GM06990 (cell line): ENCODE data around the gene PLXNA1.

Experiments
- DNase-seq: peaks from one replicate; pipeline ENCODE4 v3.0.0-alpha.2; 2011; ENCODE audit not compliant: insufficient read length; ENCODE audit errors: extremely low read depth
- H3K27me3 ChIP-seq: replicated peaks from 2 replicates; pipeline ENCODE4 v1.6.0; 2011; ENCODE audit warnings: low read length; ENCODE audit not compliant: control insufficient read depth, insufficient read depth
- H3K36me3 ChIP-seq: 2 replicates; pipeline ENCODE4 v1.5.1; 2011; ENCODE audit warnings: low read length; ENCODE audit not compliant: control insufficient read depth, insufficient read depth
- H3K4me3 ChIP-seq: replicated peaks from 2 replicates; pipeline ENCODE4 v1.5.1; 2011; ENCODE audit warnings: low read depth, mild to moderate bottlenecking, control low read depth, low read length
- TF ChIP-seq, protein P1 (sequence below): IDR thresholded peaks from 2 replicates; pipeline ENCODE4 v1.5.1; 2011; ENCODE audit warnings: low read length, control low read depth, mild to moderate bottlenecking, inconsistent platforms; ENCODE audit not compliant: insufficient read depth, poor library complexity, severe bottlenecking

The PLXNA1 gene

DNA sequence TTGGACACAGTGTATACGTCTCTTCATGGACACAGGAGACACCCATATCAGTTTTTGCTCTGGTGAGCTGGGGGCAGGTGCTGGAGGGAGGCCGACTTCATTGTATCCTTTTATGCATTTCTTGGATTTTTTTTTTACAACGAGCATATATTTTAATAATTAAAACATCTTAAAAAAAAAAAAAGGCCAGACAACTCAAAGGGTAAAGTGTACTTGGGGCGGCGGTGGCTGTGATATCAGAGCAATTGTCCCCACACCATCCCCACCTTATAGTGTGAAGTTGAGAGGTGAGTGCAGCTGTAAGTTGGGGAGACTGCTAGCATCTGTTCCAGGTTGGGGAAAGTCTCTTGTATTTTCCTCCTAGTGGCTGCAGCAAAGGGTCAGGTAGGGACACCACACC lies 12.0 kb upstream of the PLXNA1 start:
- no peaks in the 10 kb centered on the region for H3K36me3 ChIP-seq
- no peak overlapping the region for H3K4me3 ChIP-seq
- no peak for DNase-seq
- TF ChIP-seq, protein P1, sequence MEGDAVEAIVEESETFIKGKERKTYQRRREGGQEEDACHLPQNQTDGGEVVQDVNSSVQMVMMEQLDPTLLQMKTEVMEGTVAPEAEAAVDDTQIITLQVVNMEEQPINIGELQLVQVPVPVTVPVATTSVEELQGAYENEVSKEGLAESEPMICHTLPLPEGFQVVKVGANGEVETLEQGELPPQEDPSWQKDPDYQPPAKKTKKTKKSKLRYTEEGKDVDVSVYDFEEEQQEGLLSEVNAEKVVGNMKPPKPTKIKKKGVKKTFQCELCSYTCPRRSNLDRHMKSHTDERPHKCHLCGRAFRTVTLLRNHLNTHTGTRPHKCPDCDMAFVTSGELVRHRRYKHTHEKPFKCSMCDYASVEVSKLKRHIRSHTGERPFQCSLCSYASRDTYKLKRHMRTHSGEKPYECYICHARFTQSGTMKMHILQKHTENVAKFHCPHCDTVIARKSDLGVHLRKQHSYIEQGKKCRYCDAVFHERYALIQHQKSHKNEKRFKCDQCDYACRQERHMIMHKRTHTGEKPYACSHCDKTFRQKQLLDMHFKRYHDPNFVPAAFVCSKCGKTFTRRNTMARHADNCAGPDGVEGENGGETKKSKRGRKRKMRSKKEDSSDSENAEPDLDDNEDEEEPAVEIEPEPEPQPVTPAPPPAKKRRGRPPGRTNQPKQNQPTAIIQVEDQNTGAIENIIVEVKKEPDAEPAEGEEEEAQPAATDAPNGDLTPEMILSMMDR, result no peak
- no peaks in the 10 kb centered on the region; the same call in 1 of the 2 replicates for H3K27me3 ChIP-seq

DNA sequence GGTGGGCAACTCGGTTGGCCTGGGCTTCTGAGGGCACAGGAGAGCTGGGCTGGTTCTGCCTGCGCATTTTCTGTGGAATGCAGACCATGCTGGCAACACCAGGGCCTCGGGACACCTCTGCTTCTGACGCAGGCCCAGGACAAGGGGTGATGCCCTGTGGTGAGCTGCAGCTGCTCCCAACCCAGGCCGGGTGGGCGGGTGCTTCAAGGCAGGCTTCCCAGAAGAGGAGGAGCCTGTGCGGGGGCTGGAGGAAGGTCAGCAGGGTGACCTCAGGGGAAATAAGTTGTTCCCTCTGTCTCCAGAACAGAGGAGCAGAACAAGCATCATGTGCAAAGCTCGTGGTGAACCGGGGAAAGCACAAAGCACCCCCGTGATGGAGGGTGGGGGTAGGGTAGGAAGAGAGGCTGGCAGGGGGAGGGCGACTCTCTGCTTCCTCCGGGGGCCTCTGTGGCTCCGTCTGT lies 11.0 kb upstream of the PLXNA1 start:
- Histone ChIP-seq H3K36me3 (no peaks in the 10 kb centered on the region), H3K27me3 (no peaks in the 10 kb centered on the region; the same call in 1 of the 2 replicates), H3K4me3 (no peak overlapping the region)
- no peak for DNase-seq
- TF ChIP-seq, protein P1, result no peak

DNA sequence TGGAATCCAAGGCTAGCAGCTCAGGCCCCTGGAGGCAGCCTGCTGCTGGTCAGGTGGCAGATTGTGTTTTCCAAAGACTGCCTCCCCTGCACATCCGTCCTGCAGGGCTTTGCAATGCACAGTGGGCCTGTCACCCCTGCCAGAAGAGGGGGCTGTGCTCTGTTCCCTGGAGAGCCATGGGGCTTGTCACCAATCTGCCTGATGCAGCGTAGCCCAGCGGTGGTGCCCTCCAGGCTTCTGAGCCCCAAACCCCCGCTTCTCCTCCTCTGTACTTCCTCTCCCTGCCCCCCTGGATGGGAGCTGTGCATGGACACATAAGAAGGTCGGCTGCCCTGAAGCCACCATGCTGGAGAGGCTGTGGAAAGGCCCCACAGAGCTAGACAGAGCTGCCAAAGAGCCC lies 10.0 kb upstream of the PLXNA1 start:
- no peaks in the 10 kb centered on the region; the same call in 1 of the 2 replicates for H3K27me3 ChIP-seq
- no peak overlapping the region for H3K4me3 ChIP-seq
- TF ChIP-seq, protein P1, result peak; percentile 15
- H3K36me3 ChIP-seq, result no peaks in the 10 kb centered on the region
- no peak for DNase-seq

DNA sequence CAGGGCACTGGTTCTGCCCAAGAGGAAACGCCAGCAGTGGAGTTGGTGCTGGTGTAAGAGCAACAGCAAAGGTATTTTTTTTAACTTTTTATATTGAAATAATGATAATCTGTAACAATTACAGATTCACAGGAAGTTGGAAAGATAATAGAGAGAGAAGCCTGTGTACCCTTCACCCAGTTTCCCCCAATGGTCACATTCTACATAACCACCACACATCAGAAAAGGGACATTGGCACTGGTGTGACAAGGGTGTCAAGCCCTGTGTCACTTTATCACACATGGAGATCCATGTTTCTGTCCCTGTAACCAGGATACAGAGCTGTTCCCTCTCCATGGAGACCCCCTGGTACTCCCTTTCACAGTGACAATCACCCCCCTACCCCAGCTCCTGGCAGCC lies 9.1 kb upstream of the PLXNA1 start:
- DNase-seq, result no peak
- no peaks in the 10 kb centered on the region; the same call in none of the 2 replicates for H3K27me3 ChIP-seq
- H3K36me3 ChIP-seq, result no peaks in the 10 kb centered on the region
- TF ChIP-seq, protein P1, result no peak
- no peak overlapping the region for H3K4me3 ChIP-seq

DNA sequence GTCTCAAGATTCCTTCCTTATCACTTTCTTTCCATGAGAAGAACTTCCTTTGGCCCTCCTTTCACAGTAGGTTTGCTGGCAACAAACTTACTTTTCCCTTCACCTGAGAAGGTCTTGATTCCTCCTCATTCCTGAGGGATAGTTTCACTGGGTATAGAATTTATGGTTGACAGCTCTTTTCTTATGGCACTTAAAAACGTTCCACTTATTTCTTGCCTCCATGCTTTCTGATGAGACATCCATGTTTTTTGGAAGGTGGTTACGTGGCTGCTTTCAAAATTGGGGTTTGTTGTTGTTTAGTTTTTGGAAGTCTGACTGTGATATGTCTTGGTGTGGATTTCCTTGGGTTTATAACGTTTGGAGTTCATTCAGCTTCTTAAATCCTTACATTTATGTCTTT lies 8.2 kb upstream of the PLXNA1 start:
- DNase-seq, result no peak
- Histone ChIP-seq H3K36me3 (no peaks in the 10 kb centered on the region), H3K27me3 (no peaks in the 10 kb centered on the region; the same call in none of the 2 replicates), H3K4me3 (no peak overlapping the region)
- TF ChIP-seq, protein P1, result no peak

DNA sequence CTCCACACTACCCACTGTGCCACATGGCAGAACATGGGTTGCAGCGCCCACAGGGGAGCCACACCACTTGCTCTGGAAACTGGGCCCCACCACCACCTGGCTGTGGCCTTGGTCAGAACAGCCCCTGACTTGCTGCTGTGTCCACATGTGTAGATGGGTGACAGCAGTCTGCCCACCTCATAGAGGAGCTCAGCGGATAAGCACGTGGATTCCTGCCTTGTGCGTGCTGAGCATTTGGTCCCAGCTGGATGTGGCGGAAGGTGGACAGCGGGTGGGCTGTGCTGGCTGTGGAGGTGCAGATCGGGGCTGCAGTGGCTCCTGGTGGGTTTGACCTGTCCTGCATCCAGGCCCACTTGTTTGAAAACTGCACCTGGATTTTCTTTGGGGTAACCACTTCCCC lies 6.0 kb upstream of the PLXNA1 start:
- TF ChIP-seq, protein P1, result no peak
- H3K36me3 ChIP-seq, result no peaks in the 10 kb centered on the region
- H3K4me3 ChIP-seq, result no peak overlapping the region

More for the DNA sequence above, 6.0 kb upstream of the PLXNA1 start:
- no peak for DNase-seq
- no peaks in the 10 kb centered on the region; the same call in 1 of the 2 replicates for H3K27me3 ChIP-seq
